Activated T-cell treated with anti-CD3 and anti-CD28 coated beads for 24 hours (primary cell): ENCODE measurements around the gene NRP1.

Source experiments
- DNase-seq: peaks from one replicate; pipeline ENCODE4 v3.0.0-alpha.2; 2020; ENCODE audit warnings: low read depth

The NRP1 gene

DNA sequence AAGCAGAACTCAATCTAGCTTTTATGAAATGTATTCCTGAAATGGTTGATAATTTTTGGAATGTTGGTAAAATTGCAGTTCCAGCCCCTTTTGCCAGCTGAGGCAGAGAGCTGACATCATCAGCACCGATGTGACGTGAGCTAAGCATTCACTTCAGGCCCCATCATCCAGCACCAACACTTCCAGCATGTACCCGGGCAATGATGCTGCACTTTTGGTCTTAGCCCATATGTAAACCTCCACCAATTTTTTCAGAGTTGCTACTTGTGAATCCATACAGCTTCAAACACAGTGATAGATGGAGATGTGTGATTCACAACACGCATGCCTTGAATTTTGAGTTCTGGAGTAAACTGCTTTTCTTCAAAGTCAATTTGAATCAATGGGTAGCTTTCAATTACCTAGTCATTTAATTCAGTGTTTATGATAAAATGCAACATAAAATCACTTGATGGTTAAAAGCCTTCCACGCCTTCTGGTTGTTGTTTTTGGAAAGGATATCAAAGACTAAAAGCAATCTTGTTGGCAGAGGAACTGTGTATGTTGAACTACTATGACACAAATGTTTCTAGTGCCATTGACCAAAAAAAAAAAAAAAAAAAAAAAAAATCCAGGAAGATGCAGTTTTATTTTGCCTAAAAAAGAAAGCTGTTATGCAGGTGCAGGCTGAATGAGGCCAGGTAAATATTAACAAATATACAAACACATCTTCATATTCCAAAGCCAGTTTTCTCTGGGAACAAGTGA, 73.9 kb downstream of the NRP1 start:
- DNase-seq, result no peak

- DNase-seq, result no peak
Observed at GRCh38 chr10:33258967-33259366, 75.5 kb downstream of the NRP1 start.

DNA sequence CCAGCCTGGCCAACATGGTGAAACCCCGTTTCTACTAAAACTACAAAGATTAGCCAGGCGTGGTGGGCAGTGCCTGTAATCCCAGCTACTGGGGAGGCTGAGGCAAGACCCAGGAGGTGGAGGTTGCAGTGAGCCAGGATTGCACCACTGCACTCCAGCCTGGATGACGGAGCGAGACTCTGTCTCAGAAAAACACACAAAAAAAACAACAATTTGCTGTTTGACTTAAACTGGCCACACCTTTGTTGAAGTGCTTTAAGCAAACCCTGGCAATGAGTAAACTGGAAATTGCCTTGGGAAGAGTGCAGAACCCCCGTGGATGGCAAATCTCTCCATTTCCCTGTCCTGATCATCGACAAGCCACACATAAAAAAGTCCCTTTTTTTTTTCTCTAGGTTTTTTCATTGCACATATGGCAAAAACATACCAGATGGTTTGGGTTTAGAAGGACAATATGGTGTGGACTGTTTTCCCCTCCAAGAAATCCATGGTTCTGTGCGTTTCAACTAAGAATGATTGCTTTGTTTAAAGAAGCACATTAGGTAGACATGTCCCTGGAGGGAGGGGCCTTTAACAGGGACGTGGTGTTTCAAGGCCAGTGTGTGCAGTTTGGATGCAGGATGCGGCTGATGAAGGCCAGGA, 76.9 kb downstream of the NRP1 start:
- DNase-seq, result no peak

DNA sequence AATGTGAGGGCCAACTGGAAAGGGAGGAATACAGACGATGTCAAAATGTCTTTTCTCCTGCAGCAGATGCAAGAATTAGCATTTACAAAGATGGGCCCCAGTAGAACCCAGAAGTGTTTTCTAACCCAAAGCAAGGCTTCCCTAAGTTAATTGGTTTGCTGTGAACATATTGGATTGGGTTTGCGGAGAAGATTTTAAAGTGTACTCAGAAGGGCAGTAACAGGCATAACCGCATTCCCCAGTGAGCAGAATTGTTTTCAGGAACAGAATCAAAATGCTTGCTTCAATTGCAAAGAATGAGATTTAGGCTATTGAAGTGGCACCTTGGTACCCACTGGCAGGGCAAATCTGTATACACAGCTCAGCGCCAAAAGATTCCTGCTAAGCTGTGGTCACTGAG, 78.0 kb downstream of the NRP1 start:
- DNase-seq, result no peak

- no peak for DNase-seq
Observed at GRCh38 chr10:33254556-33255160, 79.8 kb downstream of the NRP1 start.

DNA sequence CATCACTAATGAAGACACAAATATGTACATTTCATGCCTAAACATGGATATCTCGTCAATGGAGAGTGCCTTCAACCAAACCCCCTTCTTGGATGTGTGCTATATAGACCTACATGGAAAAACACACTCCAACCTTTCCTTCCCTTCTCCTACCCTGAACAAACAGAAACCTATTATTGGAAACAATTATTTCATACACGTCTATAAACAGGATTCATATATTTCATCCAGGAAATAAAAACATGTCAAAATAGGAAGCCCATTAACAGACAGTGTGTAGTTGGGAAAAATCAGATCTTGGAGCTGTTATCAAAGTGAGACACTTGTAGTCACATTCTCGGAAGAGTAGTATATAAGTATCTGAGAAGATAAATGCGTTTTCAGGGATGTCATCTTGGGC, 81.1 kb downstream of the NRP1 start:
- no peak for DNase-seq

GRCh38 chr10:33252794-33253203, 81.7 kb downstream of the NRP1 start:
- no peak for DNase-seq

- DNase-seq, result no peak
Observed at GRCh38 chr10:33252324-33252723, 82.1 kb downstream of the NRP1 start.

DNA sequence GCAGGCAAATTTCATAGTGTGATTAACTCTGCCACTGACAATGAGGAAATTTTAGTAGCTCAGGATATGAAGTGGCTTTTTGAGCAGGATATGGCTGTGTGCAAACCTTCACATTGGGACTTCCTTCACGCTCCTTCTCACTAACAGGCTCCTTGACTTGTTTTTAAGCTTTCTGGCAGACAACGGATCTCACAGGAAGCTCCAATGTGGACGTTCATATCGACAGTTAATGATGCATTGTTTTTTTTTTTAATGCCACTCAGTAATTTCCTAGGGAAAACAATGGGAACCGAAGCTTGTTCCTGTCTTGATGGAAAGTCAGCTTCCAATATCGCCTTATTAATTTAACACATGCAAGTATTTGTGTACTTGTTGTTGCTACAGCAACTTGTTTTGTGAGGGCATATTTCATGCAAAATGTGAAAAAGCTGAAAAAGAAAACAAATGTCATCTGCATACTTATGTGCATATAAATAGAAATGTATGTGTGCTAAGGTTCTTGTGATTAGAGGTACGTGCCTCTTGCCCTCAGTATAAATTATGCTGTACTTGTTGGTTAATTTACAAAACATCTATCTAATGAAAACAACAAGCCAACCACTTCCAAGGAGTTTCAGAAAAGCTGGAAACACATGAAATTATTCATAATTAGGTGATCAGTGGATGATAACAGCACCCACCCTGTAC, 84.7 kb downstream of the NRP1 start:
- DNase-seq, result no peak

GRCh38 chr10:33249137-33249536, 85.3 kb downstream of the NRP1 start:
- no peak for DNase-seq

- DNase-seq, result peak; percentile 16
Observed at GRCh38 chr10:33248638-33249037, 85.8 kb downstream of the NRP1 start.

GRCh38 chr10:33247221-33247922, 87.1 kb downstream of the NRP1 start:
- no peak for DNase-seq

GRCh38 chr10:33245343-33245742, 89.1 kb downstream of the NRP1 start:
- DNase-seq, result no peak

DNA sequence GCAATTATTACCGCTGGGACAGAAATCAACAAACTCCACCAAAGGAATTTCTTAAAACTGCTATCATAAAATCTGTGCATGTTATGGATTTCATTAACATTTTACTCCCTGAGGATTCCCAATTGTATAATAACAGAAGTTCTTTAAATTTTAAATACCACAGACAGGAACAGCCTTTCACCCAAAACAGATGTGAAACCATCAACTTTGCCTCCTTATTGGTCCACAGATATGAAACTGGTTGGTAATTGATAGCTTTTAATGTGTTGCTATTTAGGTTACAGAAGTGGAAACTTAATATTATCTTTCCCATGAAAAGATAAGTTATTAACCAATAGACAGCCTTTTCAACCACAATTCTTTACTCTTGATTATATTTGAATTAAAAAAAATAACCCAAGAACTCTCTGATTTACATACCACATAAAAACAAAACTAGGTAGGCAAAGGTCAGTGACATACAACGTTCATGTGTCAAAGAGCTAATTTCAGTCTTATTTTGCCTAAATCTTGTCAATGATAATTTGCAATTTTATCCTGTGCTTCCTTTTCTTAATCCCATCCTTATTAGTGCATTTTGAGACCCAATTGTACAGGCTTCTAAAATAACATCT, 90.0 kb downstream of the NRP1 start:
- DNase-seq, result no peak

DNA sequence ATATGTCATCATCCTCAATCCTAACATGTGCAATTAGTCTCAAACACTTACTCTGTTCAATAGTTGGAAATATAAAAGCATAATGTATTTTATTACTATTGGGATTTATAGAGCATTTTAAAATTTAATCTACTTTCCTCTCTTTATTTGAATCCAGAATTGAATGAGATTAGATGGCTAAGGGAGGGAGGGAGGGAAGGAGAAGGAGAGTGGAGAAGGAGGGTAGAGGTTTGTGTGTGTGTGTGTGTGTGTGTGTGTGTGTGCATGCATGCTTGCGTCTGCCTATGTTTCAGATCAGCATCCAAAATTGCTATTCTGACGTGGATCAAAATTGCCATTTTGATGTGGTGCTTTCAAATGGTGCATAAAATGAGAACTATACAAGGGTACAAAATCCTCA, 90.8 kb downstream of the NRP1 start:
- no peak for DNase-seq

DNA sequence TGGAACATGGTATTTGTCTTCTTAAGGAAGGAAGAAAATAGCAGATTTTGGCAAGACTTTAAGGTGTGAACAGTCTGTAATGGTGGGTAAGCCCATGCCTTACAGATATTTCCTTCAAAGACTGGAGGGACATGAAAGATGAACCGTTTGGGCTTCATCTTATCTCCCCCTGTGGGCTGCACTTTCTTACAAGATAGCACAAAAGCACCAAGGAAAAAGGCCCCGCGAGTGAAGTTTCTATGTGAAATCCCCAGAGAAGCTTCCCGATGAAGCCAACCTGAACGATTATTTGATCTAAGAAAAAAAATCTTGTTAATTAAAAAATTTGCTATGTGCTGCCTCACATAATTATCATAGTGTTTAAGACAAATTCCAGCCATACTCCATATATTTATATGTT, 91.5 kb downstream of the NRP1 start:
- DNase-seq, result no peak

- DNase-seq, result no peak
Observed at GRCh38 chr10:33241351-33241750, 93.1 kb downstream of the NRP1 start.

DNA sequence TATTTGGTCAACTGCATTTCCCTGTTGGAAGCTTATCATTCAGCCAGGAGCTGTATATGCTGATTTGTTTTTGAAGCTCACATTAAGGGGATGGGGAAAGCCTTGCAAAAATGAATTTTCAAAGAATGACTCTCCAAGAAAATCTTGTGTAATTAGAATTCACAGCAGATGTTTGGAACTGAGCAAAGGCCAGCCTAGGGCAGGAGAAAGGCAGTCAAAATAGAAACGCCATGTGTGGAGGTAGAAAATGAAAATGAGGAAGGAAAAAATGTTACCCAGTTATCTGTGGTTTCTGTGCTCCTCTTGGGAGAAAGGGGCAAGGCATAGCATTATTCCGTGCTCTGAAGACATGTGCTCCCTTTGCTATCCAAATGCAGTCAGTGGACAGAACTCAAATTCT, 93.5 kb downstream of the NRP1 start:
- DNase-seq, result no peak

DNA sequence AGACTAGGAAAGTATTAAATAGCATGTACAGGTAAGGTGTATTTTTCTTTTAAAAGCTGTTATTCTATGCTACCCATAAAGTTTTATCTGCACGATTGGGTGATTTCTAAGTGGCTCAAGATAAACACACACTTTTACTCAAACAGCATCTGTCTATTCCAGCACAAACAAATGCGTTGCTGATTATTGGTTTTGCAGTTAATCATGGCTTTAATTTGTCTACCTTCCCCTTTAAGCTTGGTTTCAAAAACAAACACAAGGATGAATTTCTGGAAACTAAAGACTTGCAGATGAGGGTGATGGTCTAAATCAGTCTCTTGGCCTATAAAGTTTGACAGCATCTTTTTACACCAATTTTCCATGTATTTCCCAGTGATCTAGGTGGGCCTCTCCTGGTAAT, 94.2 kb downstream of the NRP1 start:
- DNase-seq, result no peak

- DNase-seq, result no peak
Observed at GRCh38 chr10:33239257-33239656, 95.2 kb downstream of the NRP1 start.

- no peak for DNase-seq
Observed at GRCh38 chr10:33238643-33239042, 95.8 kb downstream of the NRP1 start.
